Endodermal cell (in vitro differentiated cells): ENCODE data around the gene AVPI1. TPM values are rescaled to one million over a fixed set of nuclear protein-coding genes. Genes with fewer than 3 reads are reported as not detected.

Source experiments
- DNase-seq: peaks from one replicate; pipeline ENCODE4 v3.0.0-alpha.2; 2017
- H3K27ac ChIP-seq: 2 replicates; pipeline ENCODE4 v1.5.1; 2013; ENCODE audit warnings: mild to moderate bottlenecking, low read depth, low read length, moderate library complexity
- H3K27me3 ChIP-seq: 2 replicates; pipeline ENCODE4 v1.6.1; 2013; ENCODE audit warnings: mild to moderate bottlenecking, low read length, moderate library complexity; ENCODE audit not compliant: insufficient read depth, control insufficient read depth, poor library complexity, severe bottlenecking
- H3K36me3 ChIP-seq: 2 replicates; pipeline ENCODE4 v1.7.0; 2013; ENCODE audit warnings: mild to moderate bottlenecking, low read length, moderate library complexity; ENCODE audit not compliant: control insufficient read depth, insufficient read depth
- H3K4me1 ChIP-seq: one replicate; pipeline ENCODE4 v1.7.0; 2013; ENCODE audit warnings: low read length; ENCODE audit not compliant: control insufficient read depth, insufficient read depth
- H3K4me3 ChIP-seq: 2 replicates; pipeline ENCODE4 v1.5.1; 2013; ENCODE audit warnings: mild to moderate bottlenecking, low read length, moderate library complexity
- H3K9ac ChIP-seq: 2 replicates; pipeline ENCODE4 v1.6.1; 2013; ENCODE audit warnings: mild to moderate bottlenecking, low read length, moderate library complexity; ENCODE audit not compliant: poor library complexity, severe bottlenecking; ENCODE audit errors: extremely low read depth
- H3K9me3 ChIP-seq: 2 replicates; pipeline ENCODE4 v1.6.1; 2013; ENCODE audit warnings: mild to moderate bottlenecking, low read length, moderate library complexity; ENCODE audit not compliant: control insufficient read depth
- H3K27ac Mint-ChIP-seq: 2 replicates; pipeline ENCODE4 v1.8.0; 2020; ENCODE audit warnings: mixed read lengths
- H3K27me3 Mint-ChIP-seq: 2 replicates; pipeline ENCODE4 v1.8.0; 2021; ENCODE audit warnings: mild to moderate bottlenecking, mixed read lengths; ENCODE audit not compliant: insufficient read depth
- H3K36me3 Mint-ChIP-seq: 2 replicates; pipeline ENCODE4 v1.8.0; 2020; ENCODE audit warnings: low read depth, mixed read lengths
- H3K4me1 Mint-ChIP-seq: 2 replicates; pipeline ENCODE4 v1.8.0; 2020; ENCODE audit warnings: mixed read lengths
- H3K4me3 Mint-ChIP-seq: 2 replicates; pipeline ENCODE4 v1.8.0; 2020; ENCODE audit warnings: mild to moderate bottlenecking, moderate library complexity, mixed read lengths
- H3K9me3 Mint-ChIP-seq: 2 replicates; pipeline ENCODE4 v1.8.0; 2020; ENCODE audit warnings: mild to moderate bottlenecking, mixed read lengths
- CTCF ChIP-seq: fragments of 200-600 bp; sonication (generic); conservative IDR thresholded peaks from 2 replicates; pipeline ENCODE4 v1.5.0; 2021; ENCODE audit warnings: antibody characterized with exemption, mild to moderate bottlenecking
- WGBS, 2 experiments: methylation state at CpG; one replicate each; pipeline versions ENCODE4 v1.1.5 to v1.1.7; 2013; ENCODE audit warnings: missing lambda C conversion rate in 2 of 2, mixed read lengths in 1 of 2; ENCODE audit not compliant: insufficient coverage in 1 of 2, insufficient read length in 1 of 2; 5-methylcytosine and 5-hydroxymethylcytosine counted together
- total RNA-seq, 2 donors: library from RNA; stranded (reverse); fragmentation: NEBNext Ultra II Directional in 1 of 2; extraction: Animal tissue kit (Norgen Biotek cat#: 25700) in 1 of 2; gene quantifications; 2 replicates in 1 of 2; 3 replicates in 1 of 2; pipeline ENCODE4 v1.2.1, GENCODE V29; 2021

Gene AVPI1
- total RNA-seq, 2 donors from 2014 or later: 3.9 to 4.3 TPM

- Histone ChIP-seq H3K4me3 (no peak overlapping the region), H3K27ac (no peak overlapping the region), H3K4me1 (no peaks in the 10 kb centered on the region), H3K27me3 (no peaks in the 10 kb centered on the region), H3K9me3 (no peaks in the 10 kb centered on the region), H3K36me3 (no peaks in the 10 kb centered on the region), H3K9ac (no peak overlapping the region)
- TF ChIP-seq CTCF: no peak
- no peak overlapping the region for H3K4me3 Mint-ChIP-seq
- H3K36me3 Mint-ChIP-seq: no peaks in the 10 kb centered on the region
- 95 to 100% methylated on average over 4 to 5 of the region's 5 CpGs for WGBS, 2 experiments
- H3K9me3 Mint-ChIP-seq: peaks cover 3% of the 10 kb centered on the region
- peaks cover 10% of the 10 kb centered on the region for H3K27me3 Mint-ChIP-seq
- H3K4me1 Mint-ChIP-seq: no peaks in the 10 kb centered on the region
- DNase-seq: no peak
- H3K27ac Mint-ChIP-seq: no peak overlapping the region
These were observed 42.0 kb upstream of the AVPI1 start for GRCh38 chr10:97729014-97729413.

- WGBS, 2 experiments: 34 to 35% methylated on average over 4 to 8 of the region's 8 CpGs
These were observed 39.7 kb upstream of the AVPI1 start for GRCh38 chr10:97726636-97727178.

GRCh38 chr10:97724341-97724941, 37.4 kb upstream of the AVPI1 start:
- no peak overlapping the region for H3K27ac ChIP-seq
- H3K36me3 Mint-ChIP-seq: peaks cover 18% of the 10 kb centered on the region
- 90 to 92% methylated on average over 4 to 5 of the region's 5 CpGs for WGBS, 2 experiments

More at GRCh38 chr10:97726636-97727178, 39.7 kb upstream of the AVPI1 start:
- Mint-ChIP-seq H3K27me3 (no peaks in the 10 kb centered on the region), H3K4me3 (no peak overlapping the region), H3K27ac (no peak overlapping the region), H3K4me1 (no peaks in the 10 kb centered on the region), H3K36me3 (peaks cover 5% of the 10 kb centered on the region), H3K9me3 (peaks cover 3% of the 10 kb centered on the region)
- H3K9ac ChIP-seq: no peak overlapping the region
- H3K4me1 ChIP-seq: no peaks in the 10 kb centered on the region
- TF ChIP-seq CTCF: no peak
- no peaks in the 10 kb centered on the region for H3K9me3 ChIP-seq
- H3K4me3 ChIP-seq: peak overlapping the region; percentile 53
- no peaks in the 10 kb centered on the region for H3K36me3 ChIP-seq
- H3K27ac ChIP-seq: no peak overlapping the region
- DNase-seq: peak; percentile 86
- no peaks in the 10 kb centered on the region for H3K27me3 ChIP-seq

More at GRCh38 chr10:97724341-97724941, 37.4 kb upstream of the AVPI1 start:
- no peak overlapping the region for H3K4me3 ChIP-seq
- TF ChIP-seq CTCF: no peak
- H3K27me3 ChIP-seq: no peaks in the 10 kb centered on the region
- H3K27me3 Mint-ChIP-seq: no peaks in the 10 kb centered on the region
- no peak for DNase-seq
- peaks cover 4% of the 10 kb centered on the region for H3K4me1 ChIP-seq
- no peak overlapping the region for H3K27ac Mint-ChIP-seq
- H3K9ac ChIP-seq: no peak overlapping the region
- peaks cover 3% of the 10 kb centered on the region for H3K9me3 Mint-ChIP-seq
- peaks cover 4% of the 10 kb centered on the region for H3K4me1 Mint-ChIP-seq
- H3K36me3 ChIP-seq: no peaks in the 10 kb centered on the region
- no peak overlapping the region for H3K4me3 Mint-ChIP-seq
- no peaks in the 10 kb centered on the region for H3K9me3 ChIP-seq
